HepG2 (cell line): ENCODE results near the gene AGAP1. TPM values are rescaled to one million over a fixed set of nuclear protein-coding genes. Genes with fewer than 3 reads are reported as not detected.
A peak's percentile ranks its signal among the peaks of the same experiment; 100 is the strongest.

Source experiments
- ATF2 ChIP-seq: sonication (generic); formaldehyde crosslinking; IDR thresholded peaks from 2 replicates; pipeline ENCODE4 v1.4.0; 2020; ENCODE audit warnings: missing genetic modification reagents
- BCL3 ChIP-seq: sonication (generic); formaldehyde crosslinking; IDR thresholded peaks from 2 replicates; pipeline ENCODE4 v1.5.1; 2020; ENCODE audit warnings: mild to moderate bottlenecking, missing genetic modification reagents, moderate library complexity
- DNMT3B ChIP-seq: conservative IDR thresholded peaks from 2 replicates; pipeline ENCODE4 v1.6.1; 2016; ENCODE audit warnings: missing biosample characterization, control low read depth
- HOXD1 ChIP-seq: sonication (generic); formaldehyde crosslinking; IDR thresholded peaks from 2 replicates; pipeline ENCODE4 v1.5.0; 2020; ENCODE audit warnings: missing genetic modification reagents
- MAX ChIP-seq: IDR thresholded peaks from 2 replicates; pipeline ENCODE4 v1.6.1; 2012; ENCODE audit warnings: inconsistent platforms
- NR3C1 ChIP-seq: sonication (generic); formaldehyde crosslinking; IDR thresholded peaks from 2 replicates; pipeline ENCODE4 v1.4.0; 2020; ENCODE audit warnings: missing genetic modification reagents
- RBM22 ChIP-seq: fragments of 200-400 bp; formaldehyde crosslinking; optimal IDR thresholded peaks from 2 replicates; pipeline ENCODE3; 2017; ENCODE audit warnings: mild to moderate bottlenecking, low read length, moderate library complexity
- SATB2 ChIP-seq: sonication (generic); formaldehyde crosslinking; IDR thresholded peaks from 2 replicates; pipeline ENCODE4 v1.5.0; 2020; ENCODE audit warnings: missing genetic modification reagents
- SMARCE1 ChIP-seq: fragments of 450-650 bp; IDR thresholded peaks from 2 replicates; pipeline ENCODE4 v1.6.1; 2017; ENCODE audit warnings: borderline replicate concordance
- SNAPC4 ChIP-seq: sonication (generic); formaldehyde crosslinking; IDR thresholded peaks from 2 replicates; pipeline ENCODE4 v1.4.0; 2020; ENCODE audit warnings: mild to moderate bottlenecking, missing genetic modification reagents
- TFAP4 ChIP-seq: sonication (generic); IDR thresholded peaks from 2 replicates; pipeline ENCODE4 v1.6.1; 2016; ENCODE audit warnings: low read depth, borderline replicate concordance
- ZBTB25 ChIP-seq: IDR thresholded peaks from 2 replicates; pipeline ENCODE4 v1.6.1; 2018; ENCODE audit warnings: missing genetic modification reagents
- ZNF331 ChIP-seq: sonication (generic); formaldehyde crosslinking; IDR thresholded peaks from 2 replicates; pipeline ENCODE4 v1.4.0; 2020; ENCODE audit warnings: missing genetic modification reagents
- ZNF496 ChIP-seq: sonication (generic); formaldehyde crosslinking; IDR thresholded peaks from 2 replicates; pipeline ENCODE4 v1.8.1; 2023; ENCODE audit warnings: mild to moderate bottlenecking, moderate library complexity, missing genetic modification reagents; ENCODE audit not compliant: insufficient replicate concordance
- ZNF572 ChIP-seq: sonication (generic); formaldehyde crosslinking; IDR thresholded peaks from 2 replicates; pipeline ENCODE4 v1.5.1; 2020; ENCODE audit warnings: mild to moderate bottlenecking, missing genetic modification reagents
- ZNF574 ChIP-seq: sonication (generic); formaldehyde crosslinking; IDR thresholded peaks from 2 replicates; pipeline ENCODE4 v1.4.0; 2020; ENCODE audit warnings: missing genetic modification reagents
- ZNF607 ChIP-seq: sonication (generic); formaldehyde crosslinking; IDR thresholded peaks from 2 replicates; pipeline ENCODE4 v1.5.1; 2020; ENCODE audit warnings: missing genetic modification reagents, mild to moderate bottlenecking, borderline replicate concordance
- ZNF746 ChIP-seq: sonication (generic); formaldehyde crosslinking; IDR thresholded peaks from 2 replicates; pipeline ENCODE4 v1.8.0; 2022; ENCODE audit warnings: mild to moderate bottlenecking, missing genetic modification reagents
- polyA plus RNA-seq, 8 experiments: library from polyadenylated mRNA; depleted of rRNA in 3 of 8; stranded (reverse) in 7 of 8; unstranded in 1 of 8; fragments of >200 nt; fragmentation: Illumina TruSeq in 4 of 8; extraction: Trizol in 4 of 8; gene quantifications; 2 replicates each; pipeline versions ENCODE4 v1.2.1 to v1.2.3, GENCODE V29; 2011 to 2016; ENCODE audit warnings: low read depth in 4 of 8, missing spikeins in 1 of 8, mixed read lengths in 1 of 8; ENCODE audit not compliant: insufficient read depth in 1 of 8
- total RNA-seq, 5 experiments: library from RNA; depleted of rRNA; stranded (reverse); fragments of >200 nt; fragmentation: Illumina TruSeq; extraction: Trizol; gene quantifications; 2 replicates each; pipeline ENCODE4 v1.2.3, GENCODE V29; 2016; ENCODE audit warnings: low read depth in 1 of 5

Gene AGAP1
- total and polyA plus RNA-seq, 2 of the 13 experiments (the other 11 are each of a cell fraction or from before 2014, with no cell fraction given) = 21.2 to 32.7 TPM

- TF ChIP-seq ZBTB25 (CRISPR knock-in tag) = no peak
- no peak for TF ChIP-seq ZNF572 (CRISPR knock-in tag)
- TF ChIP-seq MAX = peak; percentile 58; the same call in 1 of the 2 replicates
- TF ChIP-seq RBM22 = no peak
- no peak for TF ChIP-seq ZNF496 (CRISPR knock-in tag)
- no peak for TF ChIP-seq SNAPC4 (CRISPR knock-in tag)
- no peak for TF ChIP-seq BCL3
- TF ChIP-seq ATF2 (CRISPR knock-in tag) = 0 out of 2 replicates have a peak, but pooled peaks have one; percentile 20
- no peak for TF ChIP-seq TFAP4
- TF ChIP-seq HOXD1 = no peak
- no peak for TF ChIP-seq DNMT3B (CRISPR knock-in tag)
- TF ChIP-seq SATB2 = no peak
- TF ChIP-seq ZNF607 (CRISPR knock-in tag) = no peak
- no peak for TF ChIP-seq SMARCE1
- TF ChIP-seq NR3C1 = no peak
- TF ChIP-seq ZNF746 (CRISPR knock-in tag) = no peak
- 0 out of 2 replicates have a peak, but pooled peaks have one; percentile 19 for TF ChIP-seq ZNF331 (CRISPR knock-in tag)
- TF ChIP-seq ZNF574 (CRISPR knock-in tag) = no peak
Observed at GRCh38 chr2:235510318-235510717, 16.5 kb downstream of the AGAP1 start (continued).
